ENCODE measurements around the gene PDGFB. TPM values are rescaled to one million over a fixed set of nuclear protein-coding genes. Genes with fewer than 3 reads are reported as not detected.

The PDGFB gene
- total RNA-seq, 1 donor from 2014 or later = 27.3 TPM

GRCh38 chr22:39215426-39216142 is 29.2 kb downstream of the PDGFB start:
- no peaks in the 10 kb centered on the region for H3K36me3 ChIP-seq (ENCODE audit: insufficient read depth, low read length)
- Mint-ChIP-seq H3K27me3 (ENCODE audit: low read depth, unreplicated experiment) (no peaks in the 10 kb centered on the region), H3K4me3 (ENCODE audit: unreplicated experiment) (no peak overlapping the region), H3K27ac (ENCODE audit: unreplicated experiment) (no peak overlapping the region), H3K4me1 (ENCODE audit: low read depth, unreplicated experiment) (peaks cover 20% of the 10 kb centered on the region), H3K9me3 (ENCODE audit: unreplicated experiment) (peaks cover 2% of the 10 kb centered on the region), H3K36me3 (ENCODE audit: low read depth, unreplicated experiment) (no peaks in the 10 kb centered on the region)
- no peak overlapping the region for H2AFZ ChIP-seq (ENCODE audit: low read depth, low read length)
- no peaks in the 10 kb centered on the region for H4K20me1 ChIP-seq (ENCODE audit: insufficient read depth, low read length)
- H3K4me2 ChIP-seq (ENCODE audit: low read length) = no peak overlapping the region
- TF ChIP-seq EZH2 (IDR thresholded peaks at IDR 0.05; ENCODE audit: insufficient read depth, low read length) (no peak), CTCF (IDR thresholded peaks at IDR 0.05; ENCODE audit: insufficient read depth, low read depth, low read length) (no peak)
- H3K9me3 ChIP-seq (ENCODE audit: insufficient read depth, low read depth, low read length) = no peaks in the 10 kb centered on the region
- H3K27me3 ChIP-seq (ENCODE audit: insufficient read depth, low read length) = no peaks in the 10 kb centered on the region
- FAIRE-seq (no peak), DNase-seq (ENCODE audit: low read depth) (no peak)
- H3K79me2 ChIP-seq (ENCODE audit: insufficient read depth, low read length) = no peaks in the 10 kb centered on the region
- no peak overlapping the region for H3K9ac ChIP-seq (ENCODE audit: low read length)
- H3K4me1 ChIP-seq (ENCODE audit: insufficient read depth, low read length) = peaks cover 22% of the 10 kb centered on the region
- no peak overlapping the region for H3K4me3 ChIP-seq (ENCODE audit: insufficient read depth, low read depth, low read length)
- no peak overlapping the region for H3K27ac ChIP-seq (ENCODE audit: low read depth, low read length)

- Mint-ChIP-seq H3K27ac (ENCODE audit: unreplicated experiment) (peak overlapping the region; percentile 84), H3K36me3 (ENCODE audit: low read depth, unreplicated experiment) (no peaks in the 10 kb centered on the region), H3K27me3 (ENCODE audit: low read depth, unreplicated experiment) (no peaks in the 10 kb centered on the region), H3K4me1 (ENCODE audit: low read depth, unreplicated experiment) (peaks cover 20% of the 10 kb centered on the region), H3K4me3 (ENCODE audit: unreplicated experiment) (no peak overlapping the region), H3K9me3 (ENCODE audit: unreplicated experiment) (peaks cover 2% of the 10 kb centered on the region)
- no peak overlapping the region for H3K4me3 ChIP-seq (ENCODE audit: insufficient read depth, low read depth, low read length)
- H3K27me3 ChIP-seq (ENCODE audit: insufficient read depth, low read length) = no peaks in the 10 kb centered on the region
- no peak for DNase-seq (ENCODE audit: low read depth)
- H2AFZ ChIP-seq (ENCODE audit: low read depth, low read length) = no peak overlapping the region
- no peaks in the 10 kb centered on the region for H4K20me1 ChIP-seq (ENCODE audit: insufficient read depth, low read length)
- no peaks in the 10 kb centered on the region for H3K9me3 ChIP-seq (ENCODE audit: insufficient read depth, low read depth, low read length)
- H3K36me3 ChIP-seq (ENCODE audit: insufficient read depth, low read length) = no peaks in the 10 kb centered on the region
- no peak for TF ChIP-seq EZH2 (IDR thresholded peaks at IDR 0.05; ENCODE audit: insufficient read depth, low read length)
- no peak for TF ChIP-seq CTCF (IDR thresholded peaks at IDR 0.05; ENCODE audit: insufficient read depth, low read depth, low read length)
- no peaks in the 10 kb centered on the region for H3K79me2 ChIP-seq (ENCODE audit: insufficient read depth, low read length)
- no peak overlapping the region for H3K27ac ChIP-seq (ENCODE audit: low read depth, low read length)
- no peak for FAIRE-seq
- H3K4me2 ChIP-seq (ENCODE audit: low read length) = peak overlapping the region; percentile 58
- peaks cover 22% of the 10 kb centered on the region for H3K4me1 ChIP-seq (ENCODE audit: insufficient read depth, low read length)
- H3K9ac ChIP-seq (ENCODE audit: low read length) = no peak overlapping the region
These were observed 29.7 kb downstream of the PDGFB start for GRCh38 chr22:39215070-39215396.

- H3K27ac Mint-ChIP-seq (ENCODE audit: unreplicated experiment) = peak overlapping the region; percentile 84
- FAIRE-seq = peak; percentile 41
These were observed 30.3 kb downstream of the PDGFB start for GRCh38 chr22:39214383-39215069.

More at GRCh38 chr22:39214383-39215069, 30.3 kb downstream of the PDGFB start:
- Mint-ChIP-seq H3K4me1 (ENCODE audit: low read depth, unreplicated experiment) (peaks cover 20% of the 10 kb centered on the region), H3K36me3 (ENCODE audit: low read depth, unreplicated experiment) (no peaks in the 10 kb centered on the region), H3K27me3 (ENCODE audit: low read depth, unreplicated experiment) (no peaks in the 10 kb centered on the region), H3K9me3 (ENCODE audit: unreplicated experiment) (peaks cover 2% of the 10 kb centered on the region), H3K4me3 (ENCODE audit: unreplicated experiment) (no peak overlapping the region)
- Histone ChIP-seq H3K9ac (ENCODE audit: low read length) (no peak overlapping the region), H3K9me3 (ENCODE audit: insufficient read depth, low read depth, low read length) (no peaks in the 10 kb centered on the region), H3K79me2 (ENCODE audit: insufficient read depth, low read length) (no peaks in the 10 kb centered on the region), H3K4me3 (ENCODE audit: insufficient read depth, low read depth, low read length) (no peak overlapping the region), H4K20me1 (ENCODE audit: insufficient read depth, low read length) (no peaks in the 10 kb centered on the region), H3K27ac (ENCODE audit: low read depth, low read length) (no peak overlapping the region), H3K36me3 (ENCODE audit: insufficient read depth, low read length) (no peaks in the 10 kb centered on the region), H2AFZ (ENCODE audit: low read depth, low read length) (no peak overlapping the region), H3K4me1 (ENCODE audit: insufficient read depth, low read length) (peaks cover 22% of the 10 kb centered on the region), H3K4me2 (ENCODE audit: low read length) (peak overlapping the region; percentile 58), H3K27me3 (ENCODE audit: insufficient read depth, low read length) (no peaks in the 10 kb centered on the region)
- peak; percentile 49 for DNase-seq (ENCODE audit: low read depth)
- TF ChIP-seq CTCF (IDR thresholded peaks at IDR 0.05; ENCODE audit: insufficient read depth, low read depth, low read length) (no peak), EZH2 (IDR thresholded peaks at IDR 0.05; ENCODE audit: insufficient read depth, low read length) (no peak)
